T-cell (primary cell): ENCODE measurements around the gene B9D1. TPM values are rescaled to one million over a fixed set of nuclear protein-coding genes. Genes with fewer than 3 reads are reported as not detected.

Experiments
- ATAC-seq, 4 experiments: fragments of 200-7000 bp in 3 of 4; fragments of 150-1000 bp in 1 of 4; cut with Tn5 transposase; replicated peaks in 1 of 4; 1 replicate in 3 of 4; 2 replicates in 1 of 4; pipeline ENCODE4 v1.10.0; 2021; ENCODE audit warnings: moderate library complexity in 3 of 4, mild to moderate bottlenecking in 2 of 4, moderate number of reproducible peaks in 1 of 4
- CTCF ChIA-PET, 2 donors: fragments of 300-600 bp; sonication (Branson Sonifier 250); formaldehyde crosslinking; loops; one replicate each; lab custom pipeline; 2022; ENCODE audit warnings: antibody characterized with exemption in 2 of 2; lab: Charles Lee
- POLR2A ChIA-PET, 2 donors: fragments of 300-600 bp; sonication (Branson Sonifier 250); formaldehyde crosslinking; loops; one replicate each; lab custom pipeline; 2022; ENCODE audit warnings: antibody characterized with exemption in 2 of 2; lab: Charles Lee
- DNase-seq, 35 experiments: peaks; one replicate each; pipeline versions ENCODE4 v3.0.0 to v3.0.0-alpha.2; 2013 to 2023
- H3K27ac ChIP-seq: one replicate; pipeline ENCODE4 v1.5.1; 2013; ENCODE audit warnings: low read length
- H3K27me3 ChIP-seq, 2 experiments: replicated peaks in 1 of 2; 1 replicate in 1 of 2; 2 replicates in 1 of 2; pipeline versions ENCODE4 v1.6.1 to v1.7.0; 2013; ENCODE audit warnings: low read length in 1 of 2, mixed read lengths in 1 of 2; ENCODE audit not compliant: control insufficient read depth in 2 of 2, insufficient read depth in 2 of 2; ENCODE audit errors: extremely low read depth in 1 of 2
- H3K36me3 ChIP-seq, 2 donors: 1 replicate in 1 of 2; 2 replicates in 1 of 2; pipeline versions ENCODE4 v1.6.1 to v1.7.0; 2013; ENCODE audit warnings: low read length in 1 of 2; ENCODE audit not compliant: control insufficient read depth in 2 of 2, insufficient read depth in 1 of 2; ENCODE audit errors: extremely low read depth in 1 of 2
- H3K4me1 ChIP-seq, 2 experiments: 1 replicate in 1 of 2; 2 replicates in 1 of 2; pipeline versions ENCODE4 v1.6.1 to v1.7.0; 2013; ENCODE audit warnings: low read length in 2 of 2, mixed read lengths in 1 of 2; ENCODE audit not compliant: insufficient read depth in 2 of 2, control insufficient read depth in 1 of 2; ENCODE audit errors: extremely low read depth in 1 of 2
- H3K4me3 ChIP-seq, 2 donors: 1 replicate in 1 of 2; 2 replicates in 1 of 2; pipeline versions ENCODE4 v1.5.1 to v1.7.0; 2013; ENCODE audit warnings: mild to moderate bottlenecking in 2 of 2, low read length in 1 of 2, moderate library complexity in 1 of 2; ENCODE audit not compliant: control insufficient read depth in 1 of 2; ENCODE audit errors: extremely low read depth in 1 of 2
- H3K9me3 ChIP-seq: 2 replicates; pipeline ENCODE4 v1.7.0; 2013
- H3K27ac Mint-ChIP-seq, 2 donors: one replicate each; pipeline ENCODE4 v1.8.0; 2020 to 2021; ENCODE audit warnings: mild to moderate bottlenecking in 2 of 2, mixed read lengths in 2 of 2
- H3K27me3 Mint-ChIP-seq, 2 donors: one replicate each; pipeline ENCODE4 v1.8.0; 2021 to 2022; ENCODE audit warnings: mixed read lengths in 2 of 2
- H3K36me3 Mint-ChIP-seq: one replicate; pipeline ENCODE4 v1.8.0; 2021; ENCODE audit warnings: mixed read lengths
- H3K4me1 Mint-ChIP-seq, 3 donors: one replicate each; pipeline ENCODE4 v1.8.0; 2020 to 2022; ENCODE audit warnings: mixed read lengths in 3 of 3, mild to moderate bottlenecking in 1 of 3
- H3K4me3 Mint-ChIP-seq, 3 donors: one replicate each; pipeline ENCODE4 v1.8.0; 2020 to 2022; ENCODE audit warnings: mild to moderate bottlenecking in 3 of 3, mixed read lengths in 3 of 3, moderate library complexity in 3 of 3
- H3K9me3 Mint-ChIP-seq, 3 donors: one replicate each; pipeline ENCODE4 v1.8.0; 2020 to 2022; ENCODE audit warnings: mixed read lengths in 3 of 3
- WGBS: methylation state at CpG from one replicate; pipeline ENCODE4 v1.1.5; 2013; ENCODE audit warnings: missing lambda C conversion rate; ENCODE audit not compliant: insufficient coverage; 5-methylcytosine and 5-hydroxymethylcytosine counted together
- total RNA-seq, 35 experiments: library from RNA in 6 of 35; stranded (reverse) in 6 of 35; fragments of 120-200 nt in 1 of 35; gene quantifications; one replicate each; pipeline versions ENCODE4 v1.2.1 to v1.2.4 and lab custom pipeline; 2013 to 2026

Gene B9D1
- total RNA-seq, 5 donors from 2014 or later (not counting 1 experiment from before 2014, with no cell fraction given) = 1.2 to 2.5 (median 2.1) TPM

DNA sequence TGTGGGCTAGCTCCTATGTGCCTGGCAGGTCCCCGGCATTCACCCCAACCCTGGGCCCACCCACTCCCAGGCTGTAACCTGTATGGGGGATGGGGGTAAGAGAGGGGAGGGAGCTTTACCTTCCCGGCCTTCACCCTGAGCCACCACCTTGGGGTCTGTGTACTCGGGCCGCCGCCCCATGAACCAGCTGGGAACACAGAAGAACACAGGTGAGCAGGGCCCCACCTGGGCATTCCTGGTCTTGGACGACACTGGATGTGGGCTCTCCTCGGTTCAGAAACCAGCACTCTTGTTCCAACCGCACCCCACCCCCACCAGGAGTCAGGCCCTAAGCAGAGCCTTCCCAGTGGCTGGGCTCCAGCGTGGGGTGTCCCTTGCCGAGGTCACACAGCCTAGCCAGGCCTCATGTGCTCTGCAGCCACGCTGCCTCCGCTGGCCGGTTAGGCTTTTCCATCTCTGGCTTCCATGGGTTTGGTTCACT, 18.8 kb downstream of the B9D1 start:
- Mint-ChIP-seq H3K9me3 (no peaks in the 10 kb centered on the region), H3K27ac (no peak overlapping the region), H3K27me3 (peaks cover 16 to 22% of the 10 kb centered on the region in 2 donors), H3K4me1 (no peaks in the 10 kb centered on the region), H3K36me3 (no peaks in the 10 kb centered on the region), H3K4me3 (no peak overlapping the region)
- Histone ChIP-seq H3K27ac (no peak overlapping the region), H3K4me1 (no peaks in the 10 kb centered on the region), H3K4me3 (no peak overlapping the region), H3K9me3 (no peaks in the 10 kb centered on the region), H3K27me3 (peaks cover 0 to 23% of the 10 kb centered on the region in 2 experiments), H3K36me3 (no peaks in the 10 kb centered on the region)
- WGBS = 90% methylated on average over 12 of the region's 13 CpGs
- ChIA-PET POLR2A (no interaction called here), CTCF (interaction anchor here in 1 of 2 donors (0.6 kb wide), 1 partner anchor 102 kb away, joined by 4 read pairs; no protein-coding TSS in a partner anchor)
- DNase-seq = peak in 1 of 35 experiments; percentile 14
- ATAC-seq = no peak

DNA sequence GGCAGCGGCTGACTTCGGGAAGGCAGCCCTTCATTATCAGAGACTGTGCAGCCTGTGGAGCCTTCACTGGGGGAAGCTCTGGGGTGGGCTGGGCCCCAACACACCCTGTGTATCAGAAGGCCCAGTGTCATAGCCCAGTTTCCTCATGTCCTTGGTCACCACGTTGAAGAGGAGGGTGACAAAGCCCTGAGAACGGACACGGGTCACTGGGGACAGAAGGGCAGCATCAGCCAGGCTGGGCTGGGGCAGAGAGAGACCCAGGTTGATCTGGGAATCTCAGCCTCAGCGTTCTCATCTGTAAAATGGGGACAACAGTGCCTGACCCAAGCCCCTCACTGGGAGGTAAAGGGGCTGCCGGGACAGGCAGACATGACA, 19.3 kb downstream of the B9D1 start:
- DNase-seq (no peak), ATAC-seq (no peak)
- no peak overlapping the region for H3K27ac ChIP-seq
- POLR2A ChIA-PET = no interaction called here
- Mint-ChIP-seq H3K36me3 (no peaks in the 10 kb centered on the region), H3K4me1 (no peaks in the 10 kb centered on the region), H3K9me3 (no peaks in the 10 kb centered on the region), H3K27me3 (peaks cover 16 to 22% of the 10 kb centered on the region in 2 donors), H3K27ac (no peak overlapping the region), H3K4me3 (no peak overlapping the region)
- H3K36me3 ChIP-seq = no peaks in the 10 kb centered on the region
- WGBS = 84% methylated on average over 7 of the region's 7 CpGs
- H3K4me3 ChIP-seq = no peak overlapping the region
- no peaks in the 10 kb centered on the region for H3K4me1 ChIP-seq
- peaks cover 0 to 27% of the 10 kb centered on the region in 2 experiments for H3K27me3 ChIP-seq
- H3K9me3 ChIP-seq = no peaks in the 10 kb centered on the region
- CTCF ChIA-PET = no interaction called here

DNA sequence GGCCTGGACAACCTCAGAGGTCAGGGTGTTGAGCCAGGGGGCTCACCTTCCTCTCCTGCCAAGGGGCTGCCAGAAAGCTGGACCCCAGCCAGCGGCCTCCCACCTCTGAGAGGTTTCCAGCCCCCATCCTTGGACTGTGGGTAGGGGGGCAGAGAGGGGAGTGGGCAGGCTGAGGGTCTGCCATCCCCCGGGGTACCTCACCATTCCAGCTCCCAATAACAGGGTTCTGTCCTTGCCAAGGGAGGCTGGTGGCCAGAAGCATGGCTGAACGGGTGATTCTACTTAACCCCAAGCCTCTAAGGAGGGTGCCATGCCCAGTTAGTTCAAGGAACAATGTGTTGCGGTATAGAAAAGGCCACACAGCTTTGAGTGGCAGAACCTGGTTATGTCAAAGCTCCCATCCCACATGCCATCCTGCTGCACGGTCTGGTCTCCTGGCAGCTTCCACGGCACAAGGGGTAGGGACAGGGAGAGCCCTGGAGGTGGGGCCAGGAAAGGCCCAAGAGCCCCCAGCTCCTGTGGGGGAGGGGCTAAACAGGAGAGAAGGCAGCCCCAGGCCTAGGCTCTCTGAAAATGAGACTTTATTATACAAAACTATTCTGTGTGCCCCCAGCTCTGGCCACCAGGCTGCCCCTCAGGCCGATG, 19.8 kb downstream of the B9D1 start:
- ChIA-PET POLR2A (no interaction called here), CTCF (no interaction called here)
- DNase-seq (peak in 1 of 35 experiments; percentile 11), ATAC-seq (no peak)
- H3K36me3 ChIP-seq = no peaks in the 10 kb centered on the region
- H3K27ac ChIP-seq = no peak overlapping the region
- H3K36me3 Mint-ChIP-seq = no peaks in the 10 kb centered on the region
- H3K4me3 Mint-ChIP-seq = no peak overlapping the region
- H3K27me3 ChIP-seq = peaks cover 0 to 31% of the 10 kb centered on the region in 2 experiments
- no peaks in the 10 kb centered on the region for H3K4me1 Mint-ChIP-seq
- H3K4me3 ChIP-seq = no peak overlapping the region
- no peak overlapping the region for H3K27ac Mint-ChIP-seq
- H3K9me3 Mint-ChIP-seq = no peaks in the 10 kb centered on the region
- WGBS = 67% methylated on average over 2 of the region's 7 CpGs
- H3K4me1 ChIP-seq = peaks cover 0 to 3% of the 10 kb centered on the region in 2 experiments
- H3K9me3 ChIP-seq = no peaks in the 10 kb centered on the region
- peaks cover 16 to 22% of the 10 kb centered on the region in 2 donors for H3K27me3 Mint-ChIP-seq

DNA sequence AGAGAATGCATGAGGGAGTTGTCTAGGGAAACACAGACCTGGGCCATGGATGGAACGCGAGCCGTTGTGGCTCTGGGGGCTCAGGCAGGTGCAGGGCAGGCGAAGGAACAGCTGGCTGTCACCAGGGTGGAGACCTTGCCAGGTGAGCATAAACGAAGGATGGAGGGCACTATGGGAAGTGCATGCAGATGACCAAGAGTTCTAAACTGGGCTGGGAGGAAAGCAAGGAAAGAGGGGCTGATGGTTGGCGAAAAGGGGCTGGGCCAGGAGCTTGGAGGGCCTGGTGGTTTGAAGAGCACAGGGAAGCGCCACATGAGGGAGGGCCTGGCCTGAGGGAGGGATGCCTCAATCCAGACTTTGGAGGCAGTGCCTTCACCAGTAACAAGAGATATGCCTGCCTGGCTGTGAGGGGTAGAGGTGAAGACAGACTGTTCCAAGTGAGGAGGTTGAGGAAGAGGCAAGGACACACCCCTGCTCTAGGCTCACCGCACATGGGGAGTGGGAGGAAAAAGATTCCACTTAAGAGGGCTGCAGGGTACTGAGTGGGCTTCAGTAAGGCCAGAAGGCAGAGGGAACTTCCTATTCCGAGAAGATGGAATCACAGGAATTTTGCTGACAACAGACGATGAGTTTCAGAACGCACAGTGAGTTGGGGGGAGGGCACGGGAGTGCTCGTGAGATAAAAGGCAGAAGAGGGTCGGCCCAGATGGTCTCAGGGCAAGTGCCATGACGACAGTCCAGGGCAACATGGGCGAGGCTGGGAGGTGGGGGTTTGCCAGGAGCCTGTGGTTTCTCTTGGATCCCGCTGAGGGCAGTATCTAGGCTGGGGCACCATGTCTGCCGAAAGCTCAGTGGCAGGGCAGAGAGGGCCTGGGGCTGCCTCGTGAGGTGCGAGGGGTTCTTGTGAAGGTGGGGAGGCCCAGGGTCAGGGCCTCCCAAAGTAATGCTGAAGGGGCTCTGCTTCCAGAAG, 20.6 kb downstream of the B9D1 start:
- no peaks in the 10 kb centered on the region for H3K9me3 ChIP-seq
- peaks cover 0 to 35% of the 10 kb centered on the region in 2 experiments for H3K27me3 ChIP-seq
- peaks cover 19 to 25% of the 10 kb centered on the region in 2 donors for H3K27me3 Mint-ChIP-seq
- no peak overlapping the region for H3K27ac Mint-ChIP-seq
- H3K27ac ChIP-seq = no peak overlapping the region
- no peak overlapping the region for H3K4me3 ChIP-seq
- H3K4me3 Mint-ChIP-seq = no peak overlapping the region
- no peaks in the 10 kb centered on the region for H3K9me3 Mint-ChIP-seq
- ChIA-PET CTCF (no interaction called here), POLR2A (no interaction called here)
- H3K4me1 Mint-ChIP-seq = no peaks in the 10 kb centered on the region
- peak in 1 of 35 experiments; percentile 12 for DNase-seq
- no peaks in the 10 kb centered on the region for H3K36me3 ChIP-seq
- WGBS = 81% methylated on average over 20 of the region's 20 CpGs
- H3K36me3 Mint-ChIP-seq = no peaks in the 10 kb centered on the region
- H3K4me1 ChIP-seq = peaks cover 0 to 3% of the 10 kb centered on the region in 2 experiments
- ATAC-seq = no peak

DNA sequence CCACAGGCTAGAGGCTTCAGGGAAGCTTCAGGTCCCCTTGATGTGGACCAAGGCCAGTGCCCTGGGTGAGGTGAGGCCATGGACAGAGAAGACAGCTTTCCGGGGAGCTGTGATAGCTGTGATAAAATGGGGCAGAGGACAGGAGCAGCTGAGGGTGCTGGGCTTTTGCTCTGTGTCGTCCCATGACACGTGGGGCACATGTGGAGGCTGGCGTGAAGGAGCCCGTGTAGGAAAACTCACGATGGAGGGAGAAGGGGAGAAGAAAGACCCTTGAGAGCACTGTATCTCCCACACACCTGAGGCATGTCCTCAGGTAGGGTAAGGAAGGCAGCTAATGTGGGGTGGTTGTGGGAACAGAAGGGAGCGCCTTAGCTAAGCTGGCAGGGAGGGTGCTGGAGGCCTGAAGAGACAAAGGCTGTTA, 21.3 kb downstream of the B9D1 start:
- Mint-ChIP-seq H3K27ac (no peak overlapping the region), H3K36me3 (no peaks in the 10 kb centered on the region), H3K27me3 (peaks cover 19 to 25% of the 10 kb centered on the region in 2 donors), H3K4me3 (no peak overlapping the region), H3K4me1 (no peaks in the 10 kb centered on the region), H3K9me3 (no peaks in the 10 kb centered on the region)
- DNase-seq (peak in 1 of 35 experiments; percentile 21), ATAC-seq (no peak)
- H3K4me3 ChIP-seq = no peak overlapping the region
- H3K27me3 ChIP-seq = peaks cover 0 to 41% of the 10 kb centered on the region in 2 experiments
- 58% methylated on average over 3 of the region's 7 CpGs for WGBS
- peaks cover 0 to 3% of the 10 kb centered on the region in 2 experiments for H3K4me1 ChIP-seq
- ChIA-PET POLR2A (no interaction called here), CTCF (no interaction called here)
- no peaks in the 10 kb centered on the region for H3K36me3 ChIP-seq
- no peak overlapping the region for H3K27ac ChIP-seq
- no peaks in the 10 kb centered on the region for H3K9me3 ChIP-seq

DNA sequence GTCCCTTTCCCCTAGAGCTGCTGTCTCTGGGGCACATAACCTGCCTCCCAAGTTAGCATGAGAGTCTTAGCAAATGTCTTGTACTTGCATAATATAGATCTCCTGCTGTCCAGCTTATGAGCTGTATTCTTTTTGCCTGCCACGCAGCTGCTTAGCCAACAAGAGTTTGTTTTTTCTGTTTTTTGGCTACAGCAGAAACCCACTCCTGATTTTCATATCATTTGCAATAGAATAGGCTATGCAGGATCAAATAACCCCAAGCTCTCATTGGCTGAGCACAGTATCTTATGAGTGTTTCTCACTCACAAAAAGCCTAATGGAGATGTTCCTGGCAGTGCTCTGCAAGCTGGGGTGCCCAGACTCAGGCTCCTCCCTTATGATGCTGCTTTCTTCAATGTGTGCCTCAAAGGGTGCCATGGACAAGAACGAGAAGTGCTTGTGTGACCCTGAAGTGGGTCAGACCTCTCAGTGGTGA, 23.1 kb downstream of the B9D1 start:
- no CpG with 5 or more reads among the region's 2 CpGs for WGBS
- H3K4me3 Mint-ChIP-seq = no peak overlapping the region
- CTCF ChIA-PET = interaction anchor here in 1 of 2 donors (0.5 to 0.7 kb wide), 2 partner anchors 90 to 549 kb away, joined by 3 to 4 read pairs; no protein-coding TSS in a partner anchor
- H3K27ac ChIP-seq = no peak overlapping the region
- H3K36me3 Mint-ChIP-seq = no peaks in the 10 kb centered on the region
- no peaks in the 10 kb centered on the region for H3K4me1 Mint-ChIP-seq
- DNase-seq = no peak
- peaks cover 23 to 25% of the 10 kb centered on the region in 2 donors for H3K27me3 Mint-ChIP-seq
- POLR2A ChIA-PET = no interaction called here
- no peak for ATAC-seq
- H3K9me3 Mint-ChIP-seq = no peaks in the 10 kb centered on the region
- no peak overlapping the region for H3K4me3 ChIP-seq
- H3K4me1 ChIP-seq = peaks cover 0 to 3% of the 10 kb centered on the region in 2 experiments
- H3K27ac Mint-ChIP-seq = no peak overlapping the region
- peaks cover 0 to 46% of the 10 kb centered on the region in 2 experiments for H3K27me3 ChIP-seq
- no peaks in the 10 kb centered on the region for H3K9me3 ChIP-seq
- H3K36me3 ChIP-seq = no peaks in the 10 kb centered on the region
